ENCODE measurements around the gene IL37.
"Not testable (repeated sequence)": the region's sequence is repeated elsewhere in the genome, so short reads cannot be mapped to it uniquely, and the experiment has no call there.

IL37 gene

DNA sequence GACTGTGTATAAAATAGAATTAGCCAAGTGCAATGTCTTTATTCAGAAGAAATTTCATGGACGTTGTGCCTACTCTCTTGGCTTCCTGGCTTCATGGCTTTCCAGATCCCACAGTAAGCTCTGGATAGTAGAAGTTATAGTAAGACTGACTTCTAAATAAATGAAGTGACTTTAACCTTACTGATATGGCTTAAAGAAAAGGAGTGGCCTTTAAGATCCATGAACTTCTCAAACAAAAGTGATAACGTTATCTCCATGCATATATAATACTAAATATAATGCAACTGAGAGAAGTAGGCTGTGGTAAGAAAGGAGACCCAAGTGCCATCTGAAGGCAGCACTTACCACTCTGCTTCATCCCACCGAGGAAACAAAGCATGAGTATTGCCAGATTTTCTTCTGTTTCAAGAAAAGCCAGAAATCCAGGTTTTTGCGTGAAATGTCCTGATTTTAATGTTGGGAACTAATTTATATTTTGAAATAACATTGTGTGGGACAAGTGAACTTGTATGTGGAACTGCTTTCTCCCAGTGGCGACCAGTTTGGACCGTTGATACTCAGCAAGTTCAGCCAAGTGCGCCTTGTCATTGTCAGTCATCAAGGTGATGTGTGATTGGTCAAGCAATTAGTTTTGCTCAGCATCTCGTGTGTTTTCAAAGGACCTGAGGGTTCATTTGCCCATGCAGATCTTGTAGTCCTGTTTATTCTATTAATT is 13.9 kb upstream of the IL37 start:
- TF ChIP-seq, protein P1, sequence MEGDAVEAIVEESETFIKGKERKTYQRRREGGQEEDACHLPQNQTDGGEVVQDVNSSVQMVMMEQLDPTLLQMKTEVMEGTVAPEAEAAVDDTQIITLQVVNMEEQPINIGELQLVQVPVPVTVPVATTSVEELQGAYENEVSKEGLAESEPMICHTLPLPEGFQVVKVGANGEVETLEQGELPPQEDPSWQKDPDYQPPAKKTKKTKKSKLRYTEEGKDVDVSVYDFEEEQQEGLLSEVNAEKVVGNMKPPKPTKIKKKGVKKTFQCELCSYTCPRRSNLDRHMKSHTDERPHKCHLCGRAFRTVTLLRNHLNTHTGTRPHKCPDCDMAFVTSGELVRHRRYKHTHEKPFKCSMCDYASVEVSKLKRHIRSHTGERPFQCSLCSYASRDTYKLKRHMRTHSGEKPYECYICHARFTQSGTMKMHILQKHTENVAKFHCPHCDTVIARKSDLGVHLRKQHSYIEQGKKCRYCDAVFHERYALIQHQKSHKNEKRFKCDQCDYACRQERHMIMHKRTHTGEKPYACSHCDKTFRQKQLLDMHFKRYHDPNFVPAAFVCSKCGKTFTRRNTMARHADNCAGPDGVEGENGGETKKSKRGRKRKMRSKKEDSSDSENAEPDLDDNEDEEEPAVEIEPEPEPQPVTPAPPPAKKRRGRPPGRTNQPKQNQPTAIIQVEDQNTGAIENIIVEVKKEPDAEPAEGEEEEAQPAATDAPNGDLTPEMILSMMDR (IDR thresholded peaks at IDR 0.05) = no peak
- Histone ChIP-seq H3K27me3 (ENCODE audit: control insufficient read depth, insufficient read depth, low read length) (no peaks in the 10 kb centered on the region), H3K27ac (no peak overlapping the region), H3K4me3 (ENCODE audit: low read depth, low read length) (no peak overlapping the region), H3K9me3 (ENCODE audit: control insufficient read depth, low read length) (no peaks in the 10 kb centered on the region), H3K4me1 (no peaks in the 10 kb centered on the region), H3K9ac (no peak overlapping the region), H3K4me2 (ENCODE audit: low read length) (no peak overlapping the region), H3K36me3 (ENCODE audit: control insufficient read depth, insufficient read depth, low read length) (no peaks in the 10 kb centered on the region), H3K79me2 (no peaks in the 10 kb centered on the region), H2AFZ (no peak overlapping the region)

DNA sequence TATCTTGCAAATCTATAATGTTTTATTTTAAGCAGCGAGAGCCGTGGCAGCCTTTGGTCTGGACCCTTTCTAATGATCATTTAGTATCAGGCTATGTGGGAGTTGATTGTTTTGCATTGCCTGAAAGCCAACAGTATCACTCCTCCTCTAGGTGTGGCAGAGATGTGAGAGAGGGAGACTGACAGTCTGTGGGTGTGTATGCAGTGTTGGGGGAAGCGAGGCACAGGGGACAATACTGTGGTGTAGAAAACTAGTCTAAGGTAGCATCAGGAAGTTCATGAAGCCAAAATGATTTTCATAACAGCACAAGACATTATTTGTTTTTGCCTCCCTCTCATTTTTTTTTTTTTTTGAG is 13.4 kb upstream of the IL37 start:
- no peaks in the 10 kb centered on the region for H3K9me3 ChIP-seq (ENCODE audit: control insufficient read depth, low read length)
- H3K27me3 ChIP-seq (ENCODE audit: control insufficient read depth, insufficient read depth, low read length) = no peaks in the 10 kb centered on the region
- H3K4me3 ChIP-seq (ENCODE audit: low read depth, low read length) = no peak overlapping the region
- H3K4me1 ChIP-seq = no peaks in the 10 kb centered on the region
- no peaks in the 10 kb centered on the region for H3K36me3 ChIP-seq (ENCODE audit: control insufficient read depth, insufficient read depth, low read length)
- no peaks in the 10 kb centered on the region for H3K79me2 ChIP-seq
- no peak overlapping the region for H2AFZ ChIP-seq
- no peak overlapping the region for H3K27ac ChIP-seq
- no peak overlapping the region for H3K9ac ChIP-seq
- H3K4me2 ChIP-seq (ENCODE audit: low read length) = no peak overlapping the region
- TF ChIP-seq, protein P1 (IDR thresholded peaks at IDR 0.05) = no peak

DNA sequence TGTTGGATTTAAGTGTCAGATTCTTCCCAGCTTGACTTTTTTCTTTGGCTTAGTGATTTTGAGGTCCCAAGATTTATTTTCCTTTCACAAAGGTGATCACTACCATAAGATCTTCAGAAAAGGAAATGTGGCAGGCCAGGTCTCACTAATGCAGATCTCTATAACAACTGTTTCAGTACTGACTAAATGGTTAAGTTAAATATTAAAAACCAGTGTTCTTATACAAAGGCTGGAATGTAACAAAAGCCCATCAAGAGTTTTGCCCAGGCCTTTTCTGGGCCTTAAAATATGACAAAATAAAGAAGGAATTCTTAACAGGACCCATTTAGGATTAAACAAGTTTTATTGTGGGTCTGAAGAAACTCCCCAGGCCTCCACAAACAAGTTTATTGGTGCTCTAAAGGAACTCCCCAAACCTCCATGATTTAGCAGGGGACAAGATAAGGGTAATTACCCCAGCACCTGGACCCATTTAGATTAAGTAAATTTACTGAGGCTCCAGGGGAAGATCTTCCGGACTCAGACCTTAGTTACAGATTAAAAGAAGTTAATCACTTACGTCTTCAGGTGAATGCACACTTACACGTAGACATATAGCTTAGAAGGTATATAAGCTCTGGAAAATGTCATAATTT is 9.4 kb upstream of the IL37 start:
- H3K4me3 ChIP-seq (ENCODE audit: low read depth, low read length); H3K9me3 ChIP-seq (ENCODE audit: control insufficient read depth, low read length); H3K27ac ChIP-seq; H3K79me2 ChIP-seq; H3K27me3 ChIP-seq (ENCODE audit: control insufficient read depth, insufficient read depth, low read length); H3K4me1 ChIP-seq; H3K36me3 ChIP-seq (ENCODE audit: control insufficient read depth, insufficient read depth, low read length); H3K4me2 ChIP-seq (ENCODE audit: low read length); H2AFZ ChIP-seq; H3K9ac ChIP-seq: not testable (repeated sequence)

DNA sequence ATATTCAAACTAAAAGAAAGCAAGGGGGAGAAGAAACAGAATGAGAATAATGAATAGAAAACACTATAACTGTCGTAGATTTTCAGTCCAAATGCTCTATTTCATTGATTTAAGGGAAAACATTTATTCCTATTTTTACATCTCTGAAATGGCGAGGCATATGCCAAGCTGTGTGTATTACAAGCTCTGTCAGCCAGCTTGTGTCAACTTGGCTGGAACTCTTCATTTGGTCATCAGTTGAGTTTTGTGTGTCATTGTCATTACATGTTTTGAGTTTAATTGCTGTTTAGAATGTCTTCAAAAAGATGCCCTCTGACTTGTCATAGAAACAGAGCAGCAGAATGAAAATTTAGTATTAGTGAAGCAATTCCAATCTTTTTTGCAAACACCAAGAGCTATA is 8.1 kb upstream of the IL37 start:
- no peaks in the 10 kb centered on the region for H3K79me2 ChIP-seq
- H3K36me3 ChIP-seq (ENCODE audit: control insufficient read depth, insufficient read depth, low read length) = no peaks in the 10 kb centered on the region
- no peak overlapping the region for H3K27ac ChIP-seq
- no peak overlapping the region for H3K9ac ChIP-seq
- no peaks in the 10 kb centered on the region for H3K4me1 ChIP-seq
- H2AFZ ChIP-seq = no peak overlapping the region
- H3K9me3 ChIP-seq (ENCODE audit: control insufficient read depth, low read length) = no peaks in the 10 kb centered on the region
- TF ChIP-seq, protein P1 (IDR thresholded peaks at IDR 0.05) = no peak
- H3K27me3 ChIP-seq (ENCODE audit: control insufficient read depth, insufficient read depth, low read length) = no peaks in the 10 kb centered on the region
- no peak overlapping the region for H3K4me3 ChIP-seq (ENCODE audit: low read depth, low read length)
- H3K4me2 ChIP-seq (ENCODE audit: low read length) = no peak overlapping the region

DNA sequence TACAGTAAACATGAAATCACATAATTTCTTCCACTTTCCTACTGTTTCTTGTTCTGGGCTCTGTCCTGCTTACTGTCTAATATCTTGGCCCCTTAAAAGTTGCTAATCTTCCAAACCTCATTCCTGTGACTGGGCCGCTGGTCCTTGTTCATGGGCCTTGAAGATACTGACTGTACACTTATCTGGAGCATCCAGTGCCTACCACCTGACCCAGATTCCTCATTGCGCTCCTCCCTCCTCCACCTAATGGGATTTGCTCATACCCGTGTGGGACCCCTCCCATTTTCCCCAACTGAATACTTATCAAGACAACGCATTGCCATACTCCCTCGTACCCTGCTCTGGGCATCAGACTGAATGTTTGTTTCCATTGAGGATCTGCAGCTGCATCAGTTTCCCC is 6.1 kb upstream of the IL37 start:
- TF ChIP-seq, protein P1 (IDR thresholded peaks at IDR 0.05) = no peak
- Histone ChIP-seq H3K27me3 (ENCODE audit: control insufficient read depth, insufficient read depth, low read length) (no peaks in the 10 kb centered on the region), H3K4me1 (no peaks in the 10 kb centered on the region), H3K4me3 (ENCODE audit: low read depth, low read length) (no peak overlapping the region), H3K9ac (no peak overlapping the region), H3K36me3 (ENCODE audit: control insufficient read depth, insufficient read depth, low read length) (no peaks in the 10 kb centered on the region), H3K79me2 (no peaks in the 10 kb centered on the region), H3K9me3 (ENCODE audit: control insufficient read depth, low read length) (no peaks in the 10 kb centered on the region), H3K4me2 (ENCODE audit: low read length) (no peak overlapping the region), H3K27ac (no peak overlapping the region), H2AFZ (no peak overlapping the region)

Measured in parathyroid adenoma (tissue), 2 donors.